Measurements from ENCODE around the gene PI16.
A peak's percentile ranks its signal among the peaks of the same experiment; 100 is the strongest.
"Not testable (repeated sequence)": the region's sequence is repeated elsewhere in the genome, so short reads cannot be mapped to it uniquely, and the experiment has no call there.

Gene PI16

GRCh38 chr6:36928547-36928918, 26.0 kb upstream of the PI16 start:
- DNase-seq (ENCODE audit: low spot score): no peak

GRCh38 chr6:36929152-36929551, 25.4 kb upstream of the PI16 start:
- DNase-seq (ENCODE audit: low spot score): no peak

GRCh38 chr6:36929607-36930006, 24.9 kb upstream of the PI16 start:
- DNase-seq (ENCODE audit: low spot score): no peak

GRCh38 chr6:36930483-36930882, 24.1 kb upstream of the PI16 start:
- no peak for DNase-seq (ENCODE audit: low spot score)

- DNase-seq (ENCODE audit: low spot score): no peak
These were observed 21.4 kb upstream of the PI16 start for GRCh38 chr6:36933102-36933501.

GRCh38 chr6:36933519-36933918, 21.0 kb upstream of the PI16 start:
- no peak for DNase-seq (ENCODE audit: low spot score)

GRCh38 chr6:36934901-36935300, 19.6 kb upstream of the PI16 start:
- no peak for DNase-seq (ENCODE audit: low spot score)

- DNase-seq (ENCODE audit: low spot score): no peak
These were observed 17.7 kb upstream of the PI16 start for GRCh38 chr6:36936824-36937223.

- DNase-seq (ENCODE audit: low spot score): no peak
These were observed 16.6 kb upstream of the PI16 start for GRCh38 chr6:36937896-36938295.

- DNase-seq (ENCODE audit: low spot score): no peak
These were observed 16.0 kb upstream of the PI16 start for GRCh38 chr6:36938536-36938935.

GRCh38 chr6:36939005-36939404, 15.5 kb upstream of the PI16 start:
- not testable (repeated sequence) for DNase-seq (ENCODE audit: low spot score)

- DNase-seq (ENCODE audit: low spot score): no peak
These were observed 14.5 kb upstream of the PI16 start for GRCh38 chr6:36940027-36940426.

GRCh38 chr6:36941561-36941960, 13.0 kb upstream of the PI16 start:
- DNase-seq (ENCODE audit: low spot score): not testable (repeated sequence)

- DNase-seq (ENCODE audit: low spot score): not testable (repeated sequence)
These were observed 12.2 kb upstream of the PI16 start for GRCh38 chr6:36942329-36942728.

- DNase-seq (ENCODE audit: low spot score): no peak
These were observed 9.9 kb upstream of the PI16 start for GRCh38 chr6:36944650-36945049.

- DNase-seq (ENCODE audit: low spot score): no peak
These were observed 9.2 kb upstream of the PI16 start for GRCh38 chr6:36945301-36945700.

- no peak for DNase-seq (ENCODE audit: low spot score)
These were observed 8.0 kb upstream of the PI16 start for GRCh38 chr6:36946526-36946925.

- peak; percentile 98 for DNase-seq (ENCODE audit: low spot score)
These were observed 6.8 kb upstream of the PI16 start for GRCh38 chr6:36947570-36948351.

- DNase-seq (ENCODE audit: low spot score): not testable (repeated sequence)
These were observed 5.5 kb upstream of the PI16 start for GRCh38 chr6:36949076-36949475.

- no peak for DNase-seq (ENCODE audit: low spot score)
These were observed 4.9 kb upstream of the PI16 start for GRCh38 chr6:36949636-36950035.

GRCh38 chr6:36953931-36954261, 642 bp upstream of the PI16 start:
- no peak for DNase-seq (ENCODE audit: low spot score)

- DNase-seq (ENCODE audit: low spot score): no peak
These were observed 598 bp downstream of the PI16 start for GRCh38 chr6:36955136-36955535.

GRCh38 chr6:36955671-36956445, 1.3 kb downstream of the PI16 start:
- no peak for DNase-seq (ENCODE audit: low spot score)

GRCh38 chr6:36956446-36956820, 1.9 kb downstream of the PI16 start:
- DNase-seq (ENCODE audit: low spot score): no peak

All from globus pallidus (tissue), 1 donor.